Measurements from ENCODE around the gene MAEA.

The MAEA gene

DNA sequence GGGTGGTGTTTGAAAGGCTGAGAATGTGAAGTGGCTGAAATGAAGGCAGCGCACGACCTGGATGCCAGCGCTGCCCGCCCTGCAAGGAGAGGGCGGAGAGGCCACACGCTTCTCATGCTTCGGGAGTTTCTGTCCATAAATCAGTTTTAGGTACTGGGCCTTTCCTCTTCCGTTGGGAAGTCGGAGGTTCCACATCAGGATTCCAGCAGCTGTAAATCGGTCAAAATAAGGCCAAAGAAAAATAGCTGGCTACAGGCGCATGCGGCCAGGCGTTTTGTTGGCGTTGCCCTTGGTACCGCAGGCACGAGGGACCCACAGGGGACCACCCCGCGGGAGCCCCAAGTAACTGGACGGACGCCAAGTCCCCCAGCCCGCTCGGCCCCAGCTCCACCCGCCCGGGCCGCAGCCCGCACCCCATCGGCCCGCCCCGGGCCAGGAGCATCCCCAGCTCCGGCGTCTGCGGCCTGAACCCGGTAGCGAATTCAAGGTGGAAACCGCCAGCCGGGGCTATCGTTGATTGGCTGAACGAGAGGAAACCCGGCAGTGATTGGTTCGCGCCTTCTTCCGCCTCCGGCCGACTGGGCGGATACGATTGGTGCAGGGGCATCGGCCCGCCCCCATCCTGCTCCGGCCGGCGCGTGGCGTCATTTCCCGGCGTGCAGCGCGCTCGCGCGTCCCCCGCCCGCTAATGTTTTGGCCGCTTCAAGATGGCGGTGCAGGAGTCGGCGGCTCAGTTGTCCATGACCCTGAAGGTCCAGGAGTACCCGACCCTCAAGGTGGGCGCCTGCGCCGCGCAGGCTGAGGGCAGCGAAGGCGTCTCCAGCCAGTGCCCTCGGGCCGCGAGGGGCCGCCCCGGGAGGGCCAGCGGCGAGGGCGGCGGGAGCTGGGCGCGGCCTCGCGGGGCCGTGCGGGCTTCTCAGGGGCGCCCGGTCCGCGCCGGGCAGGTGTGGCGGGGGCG is at the start of gene MAEA:
MAEA (plus strand) TSS at position 685 of the 958 bp plus-strand sequence; CDS start at position 708, 23 bp downstream.
- peak; percentile 98 for DNase-seq

DNA sequence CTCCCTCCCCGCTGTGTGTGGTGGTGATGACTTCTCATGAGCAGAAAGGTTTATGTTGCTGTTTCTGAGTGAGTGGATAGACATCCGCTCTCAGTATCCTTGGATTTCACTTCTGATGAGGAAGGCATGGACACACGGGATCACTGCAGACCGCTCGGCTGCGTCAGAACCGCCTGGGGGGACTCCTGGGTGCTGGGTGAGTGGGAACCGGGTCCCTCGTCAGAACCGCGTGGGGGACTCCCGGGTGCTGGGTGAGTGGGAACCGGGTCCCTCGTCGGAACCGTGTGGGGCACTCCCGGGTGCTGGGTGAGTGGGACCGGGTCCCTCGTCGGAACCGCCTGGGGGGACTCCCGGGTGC is 49.8 kb upstream of the MAEA start:
- no peak for DNase-seq

DNA sequence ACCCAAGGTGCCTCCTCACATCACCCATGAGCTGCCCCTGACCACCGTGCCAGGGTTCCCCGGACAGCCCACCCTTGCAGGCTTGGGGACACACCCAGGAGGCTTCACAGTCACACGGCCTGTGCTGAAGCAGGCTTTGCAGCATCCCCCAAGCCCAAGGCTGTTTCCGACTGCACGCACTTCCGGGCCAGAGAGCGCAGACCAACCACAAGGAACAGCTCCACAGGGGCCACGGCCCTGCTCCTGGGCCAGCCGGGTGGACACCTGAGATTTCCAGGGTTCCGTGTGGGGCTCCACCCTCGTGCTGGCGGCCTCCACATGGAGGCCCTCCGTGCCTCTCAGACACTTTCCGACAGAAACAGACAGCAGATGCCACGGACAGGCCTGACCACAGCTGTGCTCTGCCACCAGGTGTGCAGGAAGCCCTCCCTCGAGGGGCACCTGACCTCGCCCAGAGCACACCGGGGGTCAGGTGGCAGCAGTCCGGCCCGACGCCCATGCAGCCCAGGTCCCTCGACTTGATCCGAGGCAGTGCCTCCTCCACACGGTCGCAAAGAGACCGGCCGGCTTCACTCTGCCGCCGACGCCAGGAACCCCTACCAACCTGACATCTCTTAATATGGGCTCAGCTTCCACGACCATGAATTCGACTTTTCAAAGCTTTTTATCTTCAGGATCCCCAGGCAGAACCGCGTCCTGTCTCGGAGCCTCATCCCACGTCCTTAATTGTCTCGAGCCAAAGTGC is 48.8 kb upstream of the MAEA start:
- DNase-seq = no peak

DNA sequence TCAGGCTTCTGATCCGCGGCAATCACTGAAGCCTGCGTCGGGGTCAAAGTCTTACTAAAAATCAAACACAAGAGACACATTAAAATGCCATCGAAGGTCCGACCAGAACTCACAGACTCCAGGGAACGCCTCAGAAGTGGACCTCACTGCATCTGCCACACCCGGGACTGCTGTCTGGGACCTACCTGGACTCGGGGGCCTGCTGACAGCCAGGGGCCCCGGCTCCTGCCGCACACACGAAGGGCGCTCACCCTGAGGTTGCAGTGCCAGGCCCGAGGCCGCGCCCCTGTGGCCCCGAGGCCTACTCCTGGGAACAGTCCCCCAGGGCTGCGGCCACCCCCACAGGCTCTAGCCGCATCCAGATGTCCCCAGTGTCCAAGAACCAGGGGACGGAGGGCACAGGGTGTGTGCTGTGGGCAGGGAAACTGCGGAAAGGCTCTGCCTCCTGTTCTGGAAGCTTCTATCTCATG is 48.2 kb upstream of the MAEA start:
- no peak for DNase-seq

DNA sequence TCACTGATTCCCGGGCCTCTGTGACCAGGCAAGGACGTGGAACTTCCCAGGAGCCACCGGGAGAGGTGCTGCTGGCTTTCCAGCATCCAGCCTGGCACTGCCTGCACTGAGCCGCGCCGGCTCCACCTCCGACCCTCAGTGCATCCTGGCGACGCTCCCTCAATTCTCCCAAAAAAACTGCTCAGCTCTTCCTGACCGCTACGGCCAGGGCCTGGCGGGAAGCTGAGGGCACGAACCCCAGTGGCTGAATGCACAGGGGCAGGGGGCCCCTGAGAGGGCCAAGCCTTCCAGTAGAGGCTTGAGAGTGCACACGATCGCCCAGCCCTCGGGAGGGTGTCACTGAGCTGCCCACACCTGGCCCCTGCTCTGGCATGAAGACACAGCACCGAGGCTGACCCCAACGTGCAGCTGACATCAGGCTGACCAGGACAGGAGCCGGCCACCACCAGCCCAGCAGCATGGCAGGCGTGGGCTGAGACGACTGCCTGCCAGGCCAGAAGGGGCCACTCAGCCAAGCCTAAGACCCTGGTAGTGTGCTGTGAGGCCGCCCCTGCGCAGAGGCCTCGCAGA is 47.7 kb upstream of the MAEA start:
- DNase-seq = no peak

DNA sequence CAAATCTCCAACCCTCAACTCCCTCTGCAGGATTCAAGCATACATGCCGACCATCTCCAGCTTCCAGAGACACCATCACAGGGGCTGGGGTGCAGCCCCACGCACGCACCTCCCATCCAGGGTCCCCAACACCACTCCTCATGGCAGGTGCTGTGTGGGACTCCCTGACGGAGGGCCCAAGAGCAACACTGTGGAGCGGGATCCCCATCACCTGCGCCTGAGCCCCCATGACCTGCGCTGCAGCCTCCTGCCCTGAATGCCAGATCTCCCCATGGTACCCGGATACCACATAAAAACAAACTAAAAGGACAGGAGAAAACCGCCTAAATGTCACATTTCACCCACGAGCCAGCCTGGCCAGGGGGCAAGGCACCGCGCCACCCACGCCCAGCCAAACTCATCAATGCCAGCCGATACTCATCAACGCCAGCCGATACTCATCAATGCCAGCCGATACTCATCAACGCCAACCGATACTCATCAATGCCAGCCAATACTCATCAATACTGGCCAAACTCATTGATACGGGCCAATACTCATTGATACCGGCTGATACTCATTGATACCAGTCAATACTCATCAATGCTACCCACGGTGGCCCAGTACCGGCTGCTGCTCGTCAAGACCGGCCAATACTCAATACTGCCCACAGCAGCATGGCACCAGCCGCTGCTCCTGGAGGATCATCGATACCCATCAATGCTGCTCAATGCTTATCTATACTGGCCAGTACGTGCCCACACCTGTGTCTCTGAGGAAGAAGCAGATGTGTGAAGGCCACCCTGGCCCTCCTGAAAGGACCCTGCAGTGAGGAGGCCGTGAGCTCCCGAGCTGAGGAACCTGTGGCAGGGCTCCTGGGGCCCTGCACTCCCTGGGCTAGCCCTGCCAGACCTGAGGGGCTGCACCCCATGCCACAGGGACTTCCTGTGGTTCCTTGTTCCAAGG is 46.9 kb upstream of the MAEA start:
- DNase-seq = no peak

DNA sequence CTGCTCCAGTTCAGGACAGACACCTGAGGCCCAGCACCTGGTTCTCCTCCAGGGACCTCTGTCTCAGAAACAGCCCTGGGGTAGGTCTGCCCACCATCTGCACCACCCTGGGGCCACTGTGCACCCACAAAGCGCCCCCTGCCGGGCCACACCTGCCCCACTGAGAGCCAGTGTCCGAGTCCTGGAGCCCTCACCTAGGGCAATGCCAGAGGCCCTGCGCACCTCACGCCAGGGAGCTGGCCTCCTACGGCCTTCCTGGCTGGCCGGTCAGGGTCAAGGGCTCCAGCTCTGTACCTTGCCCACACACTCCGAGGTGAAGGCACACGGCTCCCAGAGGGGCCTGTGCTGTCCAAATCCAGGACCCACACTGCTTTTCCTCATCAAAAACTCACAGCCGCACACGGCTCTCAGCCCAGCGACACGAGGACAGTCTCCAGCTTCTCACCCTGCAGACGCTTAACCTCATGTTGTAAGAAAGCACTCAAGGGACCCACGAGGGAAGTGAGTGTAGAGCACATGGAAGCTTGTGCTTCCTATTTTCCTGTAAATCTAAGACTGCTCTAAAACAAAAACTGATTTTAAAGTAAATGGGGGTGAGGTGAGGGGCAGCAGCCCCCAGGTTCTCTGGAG is 46.1 kb upstream of the MAEA start:
- peak; percentile 14 for DNase-seq

DNA sequence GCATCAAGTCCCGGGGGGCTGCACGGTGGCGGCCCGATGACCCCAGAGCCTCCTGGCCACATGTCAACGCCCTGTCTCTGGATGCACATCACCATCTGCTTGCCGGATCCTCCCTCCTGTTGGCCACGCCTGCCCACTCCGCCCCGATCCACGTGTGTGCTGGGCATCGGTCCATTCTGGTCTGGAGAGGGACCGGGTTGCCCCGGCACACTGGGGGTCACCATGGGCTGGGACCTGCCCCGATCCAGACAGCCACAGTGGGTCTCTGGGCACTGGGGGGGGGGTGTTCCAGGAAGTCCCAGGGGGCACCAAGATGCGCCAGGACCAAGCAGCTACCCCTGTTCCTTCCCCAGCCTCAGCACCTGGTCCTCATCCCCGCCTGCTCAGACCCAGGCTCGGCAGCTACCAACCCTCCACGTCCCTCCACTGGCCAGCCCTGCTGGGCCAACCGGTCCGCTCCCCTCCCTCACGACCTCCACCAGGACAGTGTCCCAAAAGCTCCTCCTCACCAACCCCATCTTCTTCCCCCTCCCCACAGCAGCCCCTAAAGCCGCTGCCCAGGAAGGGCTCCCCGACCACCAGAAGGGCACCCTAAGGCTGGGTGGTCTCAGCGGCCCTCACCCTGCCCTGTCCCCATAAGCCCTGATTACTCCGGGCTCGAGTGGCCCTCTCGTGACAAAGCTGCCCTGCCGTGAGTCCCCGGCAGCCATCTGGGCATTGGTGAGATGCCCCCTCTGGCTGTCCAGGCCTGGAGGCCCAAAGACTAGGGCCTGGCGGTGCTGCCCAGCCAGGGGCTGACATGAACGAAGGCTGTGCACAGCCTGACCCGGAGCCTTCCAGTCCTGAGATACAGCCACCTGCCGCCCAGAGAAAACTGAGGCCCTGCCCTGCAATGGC is 45.4 kb upstream of the MAEA start:
- no peak for DNase-seq

DNA sequence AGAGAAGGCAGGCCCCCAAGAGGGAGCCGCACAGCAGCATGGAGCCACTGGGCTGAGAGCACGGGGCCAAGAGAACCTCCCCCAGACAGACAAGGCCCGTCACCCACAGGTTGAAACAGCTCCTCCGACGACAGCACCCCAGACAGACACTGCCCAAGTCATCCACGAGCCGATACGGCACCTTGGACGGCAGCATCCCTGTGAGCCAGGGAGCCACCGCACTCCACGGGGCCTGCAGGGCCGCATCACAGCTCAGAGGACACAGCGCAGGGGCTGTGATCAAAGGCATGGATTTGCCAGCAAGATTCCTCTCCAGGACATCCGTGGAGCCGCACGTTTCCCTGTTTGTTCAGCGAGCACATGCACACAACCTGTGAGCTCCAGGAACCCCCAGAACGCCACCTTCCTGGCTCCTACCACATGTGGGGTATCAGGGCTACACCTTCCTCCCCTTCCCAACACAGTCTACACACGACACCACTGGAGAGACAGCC is 44.7 kb upstream of the MAEA start:
- no peak for DNase-seq

DNA sequence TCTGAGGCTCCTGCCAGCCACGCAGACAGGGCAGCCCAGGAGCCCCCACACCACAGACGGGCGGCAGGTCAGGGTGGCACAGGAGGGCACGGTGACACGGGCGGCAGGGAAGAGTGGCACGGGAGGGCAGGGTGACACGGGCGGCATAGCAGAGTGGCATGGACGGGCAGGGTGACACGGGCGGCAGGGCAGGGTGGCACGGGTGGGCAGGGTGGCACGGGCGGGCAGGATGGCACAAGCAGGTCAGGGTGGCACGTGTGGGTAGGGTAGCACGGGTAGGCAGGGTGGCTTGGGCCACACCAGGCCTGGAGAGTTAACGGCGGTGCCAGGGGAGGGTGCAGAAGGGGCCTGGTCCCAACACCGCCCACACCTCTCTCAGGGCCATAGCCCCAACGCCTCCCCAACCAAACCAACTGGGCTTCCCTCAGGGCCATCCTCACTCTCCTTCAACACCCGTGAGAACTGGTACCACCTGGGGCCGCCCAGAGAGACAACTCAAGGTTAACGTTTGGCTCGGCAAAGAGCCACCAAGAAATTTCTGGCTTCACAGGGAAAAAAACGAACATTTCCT is 44.1 kb upstream of the MAEA start:
- DNase-seq = no peak

DNA sequence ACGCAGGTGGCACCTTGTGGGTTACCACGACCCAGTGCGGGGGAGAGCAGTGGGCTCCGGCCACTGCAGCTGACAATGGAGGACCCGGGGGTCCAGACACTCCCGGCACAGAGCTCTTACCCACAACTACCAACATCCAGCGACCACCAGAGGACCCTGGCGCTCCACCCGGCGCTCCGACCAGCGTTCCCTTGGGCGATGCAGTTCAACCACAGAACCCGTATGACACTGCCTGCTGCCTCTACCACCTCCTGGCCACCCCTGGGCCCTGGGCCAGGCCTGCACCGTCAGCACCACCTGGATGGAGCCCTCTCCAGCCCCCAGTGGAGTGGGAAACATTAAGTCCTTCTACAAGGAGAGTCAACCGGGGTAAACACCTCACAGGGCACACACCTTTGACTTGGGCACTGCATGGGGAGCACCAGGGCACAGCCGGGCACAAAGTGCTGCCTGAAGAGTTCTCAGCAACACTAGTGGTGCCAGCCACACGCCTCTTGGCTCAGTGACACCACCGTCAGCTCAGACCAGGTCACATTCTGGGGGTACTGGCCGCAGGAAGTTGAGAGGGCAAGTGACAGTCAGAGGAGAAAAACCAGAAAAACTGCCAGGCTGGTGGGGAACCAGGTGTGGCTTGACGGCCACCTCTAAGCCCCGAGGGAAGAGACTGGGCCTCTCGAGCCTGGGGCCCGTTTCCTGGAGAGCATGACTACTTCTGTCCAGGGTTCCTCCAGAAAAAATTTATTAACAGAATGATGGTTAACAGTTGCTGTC is 43.4 kb upstream of the MAEA start:
- DNase-seq = no peak

DNA sequence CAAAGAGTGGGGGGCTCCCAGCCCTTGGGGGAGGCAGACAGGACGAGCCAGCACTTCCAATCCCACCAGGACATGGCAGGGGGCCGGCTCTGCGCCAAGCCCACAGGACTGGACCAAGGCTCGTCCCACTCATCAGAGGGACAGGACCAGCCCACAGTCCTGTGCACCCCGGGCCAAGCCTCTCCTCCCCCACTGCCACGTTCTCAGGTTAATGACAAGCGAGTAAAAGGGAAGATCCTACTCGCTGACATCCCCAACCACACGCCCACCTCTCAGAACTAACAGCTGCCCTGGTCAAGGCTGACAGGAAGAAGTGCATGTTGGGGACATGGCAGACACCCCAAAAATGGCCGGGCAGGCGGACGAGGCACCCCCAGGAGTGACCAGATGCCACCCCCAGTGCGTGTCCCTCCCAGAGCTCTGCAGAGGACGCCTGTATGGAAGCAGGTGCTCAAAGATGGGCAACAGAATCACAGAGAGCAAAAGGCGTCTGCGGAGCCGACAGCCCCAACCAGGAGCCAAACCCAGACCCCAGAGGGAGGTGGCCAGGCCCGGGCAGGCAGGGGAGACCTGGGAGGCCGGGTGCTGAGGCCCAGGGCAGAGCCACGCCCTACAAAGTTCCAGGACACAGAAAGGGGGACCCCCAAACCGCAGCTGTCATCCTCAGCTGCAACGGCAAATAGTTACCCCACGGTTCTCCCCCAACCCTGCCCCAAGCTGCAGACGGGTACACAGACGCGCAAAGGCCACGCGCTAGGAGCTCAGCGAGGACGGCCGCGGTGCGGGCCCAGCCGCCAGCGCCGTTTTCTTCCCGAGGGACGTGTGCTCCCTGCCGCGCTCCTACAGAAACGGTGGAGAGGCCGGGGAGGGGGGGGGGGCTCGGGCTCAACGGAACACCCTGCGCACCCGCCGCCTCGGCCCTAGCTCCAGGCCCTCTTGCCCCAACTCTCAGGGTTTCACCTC is 42.5 kb upstream of the MAEA start:
- peak; percentile 24 for DNase-seq

DNA sequence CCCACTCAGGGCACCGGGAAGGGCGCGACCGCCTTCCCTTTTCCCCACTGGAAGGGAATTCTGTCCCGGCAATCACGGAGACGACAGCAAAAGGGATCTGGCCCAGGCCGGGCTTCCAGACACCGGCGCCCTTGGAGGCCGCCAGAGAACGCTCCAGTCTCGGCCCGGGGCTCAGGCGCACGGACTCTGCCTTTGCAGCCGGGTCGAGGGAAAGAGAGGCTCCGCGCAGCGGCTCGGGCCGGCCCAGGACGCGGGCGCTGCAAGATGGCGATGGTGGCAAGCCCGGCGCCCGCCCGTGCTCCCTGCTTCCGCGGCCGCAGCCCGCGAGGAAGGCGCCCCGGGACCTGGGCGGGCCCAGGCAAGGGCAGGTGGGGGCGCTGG is 41.8 kb upstream of the MAEA start:
- DNase-seq = no peak

DNA sequence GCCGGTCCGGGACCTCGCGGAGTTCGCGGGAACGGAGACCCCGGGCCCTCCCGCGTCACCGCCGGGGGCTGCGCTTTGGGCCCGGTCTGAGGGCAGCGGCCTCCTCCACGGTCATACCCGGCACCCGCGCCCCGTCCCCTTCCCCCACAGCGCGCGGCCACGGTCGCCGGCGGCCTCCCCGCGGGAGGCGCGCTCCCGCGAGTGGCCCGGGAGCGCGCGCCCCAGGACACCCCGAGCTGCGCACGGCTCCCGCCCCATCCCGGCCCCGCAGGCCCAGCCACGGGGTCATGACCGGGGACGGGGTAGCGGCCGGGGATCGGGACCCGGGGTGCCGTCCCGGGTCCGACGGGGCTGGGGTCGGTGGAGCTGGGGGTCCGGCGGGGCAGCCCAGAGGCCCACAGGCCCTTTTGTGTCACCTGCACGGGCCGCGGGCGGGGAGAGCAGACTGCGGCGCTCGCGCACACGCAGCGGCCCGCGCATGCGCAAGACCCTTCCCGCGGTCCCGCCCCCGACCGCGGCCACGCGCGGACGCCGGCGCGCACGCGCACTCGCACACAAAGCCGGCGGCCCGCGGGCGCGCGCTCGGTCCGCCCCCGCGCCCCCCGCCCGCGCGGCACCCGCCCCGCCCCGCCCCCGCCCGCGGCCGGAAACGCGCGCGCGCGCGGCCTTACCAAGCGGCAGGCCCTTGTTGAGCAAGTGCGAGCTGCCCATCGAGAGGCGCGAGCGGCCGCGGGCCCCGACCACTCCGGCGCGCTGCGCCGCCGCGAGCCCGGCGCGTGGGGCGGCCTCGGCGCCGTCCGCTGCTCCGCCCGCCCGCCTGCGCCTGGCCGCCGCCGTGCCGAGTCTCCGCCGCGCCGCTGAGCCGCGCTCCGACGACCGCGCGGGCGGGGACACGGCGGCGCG is 41.2 kb upstream of the MAEA start, which contains the start of gene CTBP1:
CTBP1 (minus strand) TSS at position 886 of the 903 bp plus-strand sequence. CDS start 7,799 bp downstream, outside the sequence.
- peak; percentile 78 for DNase-seq

DNA sequence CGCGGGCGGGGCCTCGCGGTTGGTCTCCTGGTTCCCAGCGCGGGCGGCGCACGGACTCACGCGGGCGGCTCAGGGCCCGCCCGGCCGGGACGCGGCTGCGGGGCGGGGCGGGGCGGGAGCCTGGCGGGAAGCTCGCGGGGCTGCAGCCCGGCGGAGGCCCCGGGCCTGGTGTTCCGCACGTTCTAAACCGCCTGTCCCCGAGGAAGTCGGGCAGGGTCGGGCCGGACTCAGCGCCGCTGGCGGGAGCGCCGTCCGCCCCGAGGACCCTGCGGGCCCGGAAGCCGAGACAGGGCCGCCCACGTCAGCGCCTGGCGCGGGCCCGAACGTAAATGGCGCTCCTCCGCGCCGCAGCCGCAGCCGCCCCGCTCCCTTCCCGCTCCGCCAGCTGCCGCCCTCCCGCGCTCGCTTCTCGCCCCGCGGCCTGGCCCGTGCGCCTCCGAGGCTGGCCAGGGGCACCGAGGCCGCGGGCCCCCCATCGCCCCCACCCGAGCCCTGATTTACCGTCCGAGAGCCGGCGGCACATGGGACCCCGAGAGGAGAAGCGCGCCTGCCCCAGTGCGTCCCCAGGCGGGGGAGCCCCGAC is 40.5 kb upstream of the MAEA start:
- DNase-seq = peak; percentile 81

DNA sequence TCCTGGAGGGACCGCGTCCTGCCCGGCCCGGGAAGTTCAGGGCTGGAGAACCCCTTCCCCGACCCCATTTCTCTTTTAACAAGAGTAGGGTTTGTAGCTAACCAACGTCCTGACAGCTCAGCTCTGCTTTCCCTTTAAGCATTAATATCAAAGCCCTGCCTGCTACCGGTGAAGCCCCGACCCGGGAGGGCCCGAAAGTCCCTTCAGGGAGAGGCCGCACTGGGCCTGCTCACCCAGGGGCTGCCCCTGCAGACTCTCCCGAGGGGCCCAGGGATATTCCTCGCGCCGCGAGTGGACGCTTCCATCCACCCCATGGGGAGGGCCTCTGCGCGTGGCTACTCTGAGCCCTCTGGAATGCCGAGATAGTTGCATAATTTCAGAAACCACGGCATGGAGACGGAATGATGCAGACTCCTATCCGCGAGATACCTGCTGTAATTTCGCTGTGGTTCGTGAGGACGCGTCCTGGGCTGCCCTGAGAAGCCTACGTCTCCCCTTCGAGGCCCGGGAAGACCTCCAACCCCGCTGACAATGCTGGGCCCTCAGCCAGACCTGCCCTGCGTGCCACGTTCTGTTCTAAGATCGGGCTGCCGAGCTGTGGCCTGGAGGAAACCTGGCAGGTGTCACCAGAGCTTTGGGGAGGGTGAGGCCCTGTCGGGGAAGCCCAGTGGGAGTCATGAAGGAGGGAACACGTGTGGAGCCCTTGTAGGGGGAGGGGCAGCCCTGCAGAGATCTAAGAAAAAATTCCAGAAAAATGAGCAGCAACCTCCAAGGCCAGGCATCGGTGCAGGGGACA is 39.8 kb upstream of the MAEA start:
- peak; percentile 60 for DNase-seq
